Activated CD8-positive, alpha-beta memory T cell treated with anti-CD3 and anti-CD28 coated beads, Interleukin-2, amount 50 U/mL, for 1 hour (primary cell): ENCODE data around the gene SCRN3.
"Not testable (repeated sequence)": the region's sequence is repeated elsewhere in the genome, so short reads cannot be mapped to it uniquely, and the experiment has no call there.

Experiments
- DNase-seq: peaks from one replicate; pipeline ENCODE4 v3.0.0-alpha.2; 2020; ENCODE audit errors: extremely low read depth

The SCRN3 gene

GRCh38 chr2:174410039-174410438 lies 14.5 kb downstream of the SCRN3 start:
- not testable (repeated sequence) for DNase-seq

DNA sequence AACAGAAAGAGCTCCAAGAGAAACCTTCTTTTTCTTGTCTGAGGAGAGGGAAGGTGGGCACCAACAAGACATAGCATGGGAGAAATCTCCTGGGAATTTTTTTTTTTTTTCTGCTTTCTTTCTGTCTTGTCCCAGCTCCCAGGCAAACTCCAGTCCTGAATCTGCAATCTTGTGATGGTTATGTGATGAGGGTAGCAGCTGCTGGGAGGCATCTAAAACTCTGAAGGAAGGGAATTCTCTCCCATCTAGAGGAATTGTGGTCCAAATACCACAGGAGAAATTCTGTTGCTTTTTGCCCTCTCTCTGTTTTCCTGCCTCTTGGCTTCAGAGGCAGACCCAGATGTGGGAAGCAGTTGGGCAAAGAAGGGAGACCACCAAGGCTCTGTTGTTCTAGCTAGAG lies 16.7 kb downstream of the SCRN3 start:
- no peak for DNase-seq

- DNase-seq: no peak
Observed at GRCh38 chr2:174428214-174428613, 32.7 kb downstream of the SCRN3 start.

GRCh38 chr2:174430066-174430465 lies 34.5 kb downstream of the SCRN3 start:
- no peak for DNase-seq

DNA sequence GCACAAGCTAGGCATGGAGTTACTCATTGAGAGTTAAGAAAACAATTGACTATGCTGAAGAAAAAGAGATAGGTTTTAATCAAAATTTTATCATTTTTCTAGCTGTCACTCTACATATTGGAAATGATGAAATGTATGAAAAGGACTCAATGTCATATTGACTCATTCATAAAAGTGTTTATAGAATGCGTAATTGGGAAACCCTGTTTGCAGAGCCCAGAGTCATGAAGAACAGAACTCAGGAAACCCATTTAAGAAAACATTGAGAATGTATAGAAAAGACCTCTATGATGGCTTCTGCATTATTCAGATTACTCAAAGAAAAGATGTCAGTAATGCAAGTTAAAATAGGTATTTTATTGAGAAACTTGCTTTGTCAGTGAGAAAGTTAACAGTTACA lies 36.4 kb downstream of the SCRN3 start:
- DNase-seq: no peak

GRCh38 chr2:174436351-174436750 lies 40.8 kb downstream of the SCRN3 start:
- DNase-seq: no peak

- no peak for DNase-seq
Observed at GRCh38 chr2:174438146-174438886, 42.8 kb downstream of the SCRN3 start.

DNA sequence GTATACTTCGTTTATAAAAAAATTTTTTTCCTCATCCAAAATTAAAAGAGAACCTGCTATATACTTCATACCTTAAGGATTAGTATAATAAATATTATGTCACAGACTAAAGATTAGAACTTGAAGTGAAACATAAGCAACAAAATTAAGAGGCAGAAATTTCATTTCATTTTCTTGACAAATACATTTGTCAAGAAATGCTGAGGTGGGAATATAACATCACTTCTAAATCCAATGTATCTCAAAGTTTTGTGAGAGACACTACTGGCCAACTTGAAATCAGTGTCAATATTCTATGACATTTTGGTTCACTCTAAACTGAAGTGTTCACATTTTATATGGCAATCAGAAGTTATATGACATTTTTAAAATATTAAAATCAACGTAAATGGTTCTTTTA lies 43.8 kb downstream of the SCRN3 start:
- DNase-seq: no peak

DNA sequence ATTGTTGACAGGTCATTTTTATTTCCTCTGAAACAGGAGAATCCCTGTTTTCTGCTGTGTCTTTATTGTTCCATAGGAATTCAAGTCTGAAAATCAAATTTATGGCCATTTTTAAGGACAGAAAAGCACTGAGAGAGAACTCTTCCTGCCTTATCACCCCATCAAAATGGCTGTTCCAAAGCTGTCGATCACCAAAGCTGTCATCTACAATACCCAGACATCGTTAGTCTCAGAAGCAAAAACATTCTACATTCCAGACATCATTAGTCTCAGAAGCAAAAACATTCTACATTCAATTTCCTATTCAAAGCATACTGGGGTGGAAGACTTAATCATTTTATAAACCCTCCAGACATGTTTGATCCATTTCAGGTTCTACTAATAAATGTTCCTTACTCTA lies 44.4 kb downstream of the SCRN3 start:
- no peak for DNase-seq

DNA sequence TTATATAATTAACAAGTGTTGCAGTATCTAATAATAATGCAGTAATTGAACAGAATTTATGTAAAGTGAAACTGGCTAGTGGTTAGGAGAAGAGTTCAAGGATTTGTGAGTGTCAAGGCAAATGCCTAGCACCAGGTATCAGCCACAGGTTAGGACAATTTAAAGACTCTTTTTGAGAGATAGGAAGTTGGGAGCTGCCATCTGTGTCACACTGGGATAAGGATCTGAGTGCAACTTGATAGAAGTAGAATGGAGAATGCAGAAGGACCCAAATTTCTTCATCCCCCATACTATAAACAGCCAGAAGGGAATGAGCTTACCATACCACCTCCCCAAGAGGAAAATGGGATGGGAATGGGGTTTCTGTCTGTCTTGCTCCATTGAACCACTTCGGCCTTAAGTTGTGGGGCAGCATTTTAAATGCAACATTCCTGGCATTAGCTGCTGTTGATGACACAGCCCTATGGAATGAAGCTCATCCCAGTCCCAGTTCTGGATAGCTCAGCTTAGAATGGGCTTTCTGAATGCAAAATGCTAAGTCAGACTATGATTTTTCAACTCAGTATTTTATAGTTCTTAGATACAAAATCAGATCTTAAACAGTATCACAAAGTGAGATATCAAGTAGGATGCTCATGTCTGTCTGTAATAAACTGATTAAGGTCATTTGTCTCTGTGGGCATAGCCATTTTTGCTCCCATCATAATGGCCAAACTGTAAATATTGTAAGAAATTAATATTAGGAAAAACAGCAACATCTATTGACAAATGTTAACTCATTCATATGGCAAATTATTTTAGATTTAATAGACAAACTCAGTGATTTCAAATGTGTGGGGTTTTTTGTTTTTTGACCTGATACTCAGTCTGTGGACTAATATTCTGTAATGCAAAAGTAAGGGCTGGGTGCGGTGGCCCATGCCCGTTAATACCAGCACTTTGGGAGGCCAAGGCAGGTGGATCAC lies 47.3 kb downstream of the SCRN3 start:
- no peak for DNase-seq

DNA sequence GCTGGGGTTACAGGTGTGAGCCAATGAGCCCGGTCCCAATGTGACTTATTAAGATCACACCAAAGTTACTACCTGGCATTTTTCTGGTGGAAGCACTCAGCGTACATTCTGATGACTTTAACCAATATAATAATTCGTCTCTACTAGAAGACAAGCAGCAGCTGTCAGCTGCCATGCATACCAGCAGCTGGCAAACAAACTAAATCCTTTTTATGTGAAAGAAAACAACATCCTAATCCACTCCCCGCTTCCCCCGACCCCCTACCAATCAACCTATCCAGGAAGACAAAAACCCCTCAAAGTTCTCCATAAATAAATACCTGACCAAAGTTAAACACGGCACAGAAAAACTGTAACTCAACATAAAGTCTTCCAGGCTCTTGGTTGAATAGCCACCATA lies 49.2 kb downstream of the SCRN3 start:
- no peak for DNase-seq

DNA sequence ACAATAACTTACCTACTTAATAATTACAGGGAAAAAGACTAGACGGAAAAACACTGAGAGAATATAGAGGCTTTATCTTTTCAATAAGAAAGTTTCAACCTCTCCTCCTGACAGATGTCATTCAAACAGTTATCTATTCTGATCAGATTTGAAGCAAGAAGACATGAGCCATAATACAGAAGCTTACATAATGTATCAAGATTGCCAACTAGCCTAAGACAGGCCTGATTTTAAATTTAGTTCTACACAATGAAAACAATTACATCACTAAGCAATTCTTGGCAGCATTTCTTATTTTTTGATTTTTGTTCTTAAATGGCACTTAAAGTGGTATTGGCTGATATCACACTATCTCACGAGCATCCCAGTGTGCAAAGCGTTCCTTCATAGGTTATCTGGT lies 49.7 kb downstream of the SCRN3 start:
- DNase-seq: no peak

GRCh38 chr2:174446531-174446930 lies 51.0 kb downstream of the SCRN3 start:
- no peak for DNase-seq

DNA sequence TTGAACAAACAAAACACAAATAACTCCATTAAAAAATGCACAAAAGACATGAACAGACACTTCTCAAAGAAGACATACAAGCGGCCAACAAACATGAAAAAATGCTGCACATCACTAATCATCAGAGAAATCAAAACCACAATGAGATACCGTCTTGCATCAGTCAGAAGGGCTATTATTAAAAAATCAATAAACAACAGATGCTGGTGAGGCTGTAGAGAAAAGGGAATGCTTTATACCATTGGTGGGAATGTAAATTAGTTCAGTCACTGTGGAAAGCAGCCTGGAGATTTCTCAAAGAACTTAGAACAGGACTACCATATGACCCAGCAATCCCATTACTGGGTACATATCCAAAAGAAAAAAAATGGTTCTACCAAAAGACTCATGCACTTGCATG lies 53.5 kb downstream of the SCRN3 start:
- no peak for DNase-seq

- DNase-seq: no peak
Observed at GRCh38 chr2:174450021-174450816, 54.7 kb downstream of the SCRN3 start.

- DNase-seq: no peak
Observed at GRCh38 chr2:174454566-174454965, 59.0 kb downstream of the SCRN3 start.

DNA sequence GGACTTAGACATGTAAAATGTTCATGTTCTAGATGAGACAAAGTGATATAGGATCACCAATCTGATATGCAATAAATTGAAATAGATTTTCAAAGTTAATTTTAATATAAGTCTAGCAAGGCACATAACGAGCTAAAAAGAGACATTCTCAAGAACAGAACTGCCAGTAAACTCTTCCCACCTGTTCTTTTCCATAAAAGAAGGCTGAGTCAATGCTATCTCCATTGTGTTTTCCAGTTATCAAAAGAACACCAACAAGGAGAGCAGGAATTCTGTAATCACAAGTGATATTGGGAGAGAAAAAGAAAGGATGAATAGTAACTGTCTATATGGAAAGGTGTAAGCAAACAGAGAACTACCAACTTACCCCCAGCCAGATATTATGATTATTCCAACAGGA lies 65.7 kb downstream of the SCRN3 start:
- DNase-seq: no peak

DNA sequence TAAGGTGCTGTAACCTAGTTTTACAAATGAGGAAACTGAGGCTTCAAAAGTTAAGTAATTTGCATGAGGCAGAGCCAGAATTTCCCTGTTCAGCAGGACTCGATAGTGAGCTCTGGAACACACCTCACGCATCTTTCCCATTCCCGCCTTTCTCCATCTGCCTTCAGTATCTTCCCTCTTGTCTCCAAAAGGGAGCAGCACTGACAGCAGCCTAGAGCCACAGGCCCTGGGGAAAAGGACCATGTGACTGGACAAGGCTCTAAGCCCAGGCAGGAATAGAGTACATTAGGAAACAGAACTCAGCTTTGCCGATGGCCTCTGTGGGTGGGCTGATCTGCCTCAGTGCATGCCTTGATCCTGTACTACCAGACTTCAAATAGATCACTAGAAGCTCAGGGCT lies 69.8 kb downstream of the SCRN3 start:
- no peak for DNase-seq

DNA sequence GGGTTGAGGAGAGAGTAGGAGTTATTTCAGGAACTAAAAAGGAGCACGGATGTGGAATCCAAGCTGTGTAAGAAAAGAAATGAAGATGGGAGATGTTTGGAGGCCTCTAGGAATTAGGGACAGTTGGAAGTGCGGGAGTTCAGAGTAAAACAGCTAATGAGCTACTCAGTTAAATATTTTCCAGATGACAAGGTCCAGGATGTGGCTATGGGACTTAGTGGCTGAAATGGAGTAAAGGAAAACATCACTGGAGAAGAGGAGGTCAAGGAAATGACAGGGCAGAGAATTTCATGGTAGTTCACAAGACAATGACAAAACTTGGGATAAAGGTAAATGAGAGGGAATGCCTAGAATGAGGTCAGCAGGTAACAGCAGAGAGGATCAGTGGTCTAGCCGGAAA lies 78.3 kb downstream of the SCRN3 start:
- no peak for DNase-seq

- no peak for DNase-seq
Observed at GRCh38 chr2:174477759-174478158, 82.2 kb downstream of the SCRN3 start.
